CD4-positive, alpha-beta T cell treated with Interleukin-21 for 1 hour (primary cell): ENCODE data around the gene ATG5.
"Not testable (repeated sequence)": the region's sequence is repeated elsewhere in the genome, so short reads cannot be mapped to it uniquely, and the experiment has no call there.

ENCODE experiments used
- DNase-seq: peaks from one replicate; pipeline ENCODE4 v3.0.0-alpha.2; 2020

ATG5 gene

GRCh38 chr6:106309766-106310373, 15.7 kb downstream of the ATG5 start:
- no peak for DNase-seq

GRCh38 chr6:106308985-106309384, 16.6 kb downstream of the ATG5 start:
- no peak for DNase-seq

- DNase-seq: no peak
Observed at GRCh38 chr6:106305740-106306139, 19.8 kb downstream of the ATG5 start.

DNA sequence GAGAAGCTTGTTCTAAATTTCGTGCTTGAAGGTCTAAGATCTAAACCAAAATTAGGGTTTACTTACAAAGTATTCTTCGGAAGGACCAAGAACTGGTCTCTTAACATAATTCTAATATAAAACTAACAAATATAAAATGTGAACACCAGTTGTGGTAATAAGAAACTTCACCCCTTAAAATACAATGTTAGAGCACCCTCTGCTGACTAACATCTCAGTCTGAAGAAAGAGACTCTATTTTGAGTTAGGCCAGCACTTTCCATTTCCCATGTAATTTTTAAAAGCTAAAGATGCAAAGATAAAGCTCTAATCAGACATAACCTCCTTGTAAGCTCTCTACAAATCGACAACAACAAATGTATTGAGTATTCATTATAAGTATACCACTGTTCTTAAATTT, 24.6 kb downstream of the ATG5 start:
- DNase-seq: peak; percentile 50

- no peak for DNase-seq
Observed at GRCh38 chr6:106300020-106300780, 25.4 kb downstream of the ATG5 start.

- DNase-seq: no peak
Observed at GRCh38 chr6:106293116-106293515, 32.4 kb downstream of the ATG5 start.

DNA sequence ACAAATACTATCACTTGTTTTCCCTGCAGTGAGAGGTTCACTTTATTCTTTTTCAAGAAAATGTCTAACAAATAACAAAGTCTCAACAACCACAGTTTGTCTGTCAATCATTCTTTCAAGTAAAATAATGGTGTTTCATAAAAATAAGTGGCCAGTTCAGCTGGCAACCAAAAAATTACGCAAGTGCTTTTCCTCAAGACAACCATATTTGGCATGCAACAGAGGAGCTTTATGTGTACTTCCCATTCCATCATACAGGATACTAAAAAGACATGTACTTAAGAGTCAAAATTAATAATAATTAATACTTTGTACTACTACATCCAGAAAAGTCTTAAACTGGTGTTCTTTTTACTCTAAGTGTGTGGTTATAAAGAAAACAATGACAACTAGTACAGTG, 34.6 kb downstream of the ATG5 start:
- DNase-seq: no peak

DNA sequence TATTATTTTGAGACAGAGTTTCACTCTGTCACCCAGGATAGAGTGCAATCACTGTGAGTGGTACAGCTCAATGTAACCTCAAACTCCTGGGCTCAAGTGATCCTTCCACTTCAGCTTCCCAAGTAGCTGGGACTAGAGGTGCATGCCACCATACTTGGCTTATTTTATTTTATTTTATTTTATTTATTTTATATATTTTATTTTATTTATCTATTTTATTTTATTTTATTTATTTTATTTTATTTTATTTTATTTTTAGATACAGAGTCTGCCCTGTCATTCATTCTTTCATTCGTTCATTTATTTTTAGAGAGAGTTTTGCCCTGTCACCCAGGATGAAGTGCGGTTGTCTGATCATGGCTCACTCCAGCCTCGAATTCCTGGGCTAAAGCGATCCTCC, 35.5 kb downstream of the ATG5 start:
- DNase-seq: no peak

DNA sequence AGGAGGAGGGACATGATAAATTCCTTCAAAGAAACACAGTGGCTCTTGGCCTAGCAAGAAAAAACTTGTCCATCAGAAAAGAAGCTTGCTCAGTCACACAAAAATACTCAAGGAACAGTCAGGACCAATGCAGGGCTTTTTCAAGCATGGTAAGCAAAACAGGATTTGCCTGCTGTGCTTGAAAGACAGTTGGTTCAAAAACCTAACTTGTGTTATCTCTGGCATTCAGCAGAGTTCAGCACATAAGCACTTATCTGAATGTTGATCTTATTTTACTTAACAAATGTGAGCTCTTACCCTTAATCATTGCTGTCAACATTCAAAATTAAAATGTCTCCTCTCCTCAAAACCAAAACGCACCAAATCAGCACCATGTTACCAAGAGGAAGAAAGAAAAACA, 38.3 kb downstream of the ATG5 start:
- no peak for DNase-seq

DNA sequence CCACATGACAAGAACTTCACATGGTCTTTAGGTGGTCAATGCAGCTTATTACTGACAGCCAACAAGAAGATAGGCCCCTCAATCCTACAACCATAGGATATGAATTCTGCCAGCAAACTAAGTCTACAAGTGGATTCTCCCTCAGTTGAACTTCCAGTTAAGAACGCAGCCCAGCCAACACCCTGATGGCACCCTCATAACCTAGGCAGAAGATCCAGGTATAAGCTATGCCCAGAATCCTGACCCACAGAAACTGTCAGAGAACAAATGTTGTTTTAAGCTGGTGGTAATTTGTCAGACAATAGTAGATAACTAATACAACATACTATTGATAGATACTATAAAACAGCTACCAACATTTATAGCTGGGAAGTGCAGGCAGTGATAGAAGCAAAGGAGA, 38.8 kb downstream of the ATG5 start:
- no peak for DNase-seq

DNA sequence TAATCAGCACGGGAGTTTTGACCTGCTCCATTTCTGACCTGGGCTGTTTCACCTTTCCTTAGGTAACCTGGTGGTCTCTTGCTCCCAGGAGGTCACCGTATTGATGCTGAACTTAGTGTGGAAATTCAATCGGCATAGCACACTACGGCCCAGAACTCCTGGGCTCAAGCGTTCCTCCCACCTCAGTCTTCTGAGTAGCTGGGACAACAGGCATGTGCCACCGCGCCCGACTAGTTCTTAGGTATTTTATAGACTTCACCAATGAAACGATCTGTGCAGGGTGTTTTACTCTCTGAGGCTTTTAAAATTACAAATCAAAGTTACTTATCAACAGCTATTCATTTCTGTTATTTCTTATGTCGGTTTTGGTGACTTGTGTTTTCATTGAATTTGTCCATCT, 42.1 kb downstream of the ATG5 start:
- no peak for DNase-seq

DNA sequence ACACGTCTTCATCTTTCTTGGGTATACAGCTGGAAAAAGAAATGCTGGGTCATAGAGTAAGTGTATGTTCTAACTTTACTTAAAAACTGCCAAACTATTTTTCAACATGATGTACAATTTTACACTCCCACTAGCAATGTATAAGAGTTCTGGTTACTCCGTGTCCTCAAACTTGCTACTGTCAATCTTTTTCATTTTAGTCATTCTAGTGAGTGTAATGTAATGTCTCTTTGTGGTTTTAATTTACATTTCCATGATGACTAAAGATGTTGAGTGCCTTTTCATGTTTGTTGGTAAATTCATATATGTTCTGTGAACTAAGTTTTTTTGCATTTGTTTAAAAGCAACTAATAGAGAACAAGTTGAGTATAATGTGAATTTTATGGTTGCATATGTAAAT, 43.9 kb downstream of the ATG5 start:
- DNase-seq: no peak

- DNase-seq: no peak
Observed at GRCh38 chr6:106281088-106281487, 44.5 kb downstream of the ATG5 start.

DNA sequence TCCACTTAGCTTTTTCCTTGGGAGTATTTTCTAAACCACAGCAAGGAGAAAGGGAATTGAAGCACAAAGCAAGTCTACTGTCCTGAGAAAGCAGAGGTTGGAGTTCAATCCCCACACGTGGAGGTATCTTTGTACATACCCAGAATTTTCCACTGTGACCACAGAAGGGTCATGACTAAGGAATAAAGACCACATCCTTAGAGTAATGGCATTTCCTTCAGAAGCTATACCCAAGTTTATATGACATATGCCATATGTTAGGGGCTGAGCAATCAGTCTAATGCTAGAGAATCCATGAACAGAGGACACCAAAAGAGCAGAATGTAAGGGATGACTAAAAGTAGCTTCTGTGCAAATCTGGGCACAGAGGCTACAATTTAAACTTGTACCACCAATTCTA, 46.4 kb downstream of the ATG5 start:
- no peak for DNase-seq

- DNase-seq: no peak
Observed at GRCh38 chr6:106275692-106276091, 49.9 kb downstream of the ATG5 start.

- no peak for DNase-seq
Observed at GRCh38 chr6:106273087-106273486, 52.5 kb downstream of the ATG5 start.

- no peak for DNase-seq
Observed at GRCh38 chr6:106272287-106272686, 53.3 kb downstream of the ATG5 start.

DNA sequence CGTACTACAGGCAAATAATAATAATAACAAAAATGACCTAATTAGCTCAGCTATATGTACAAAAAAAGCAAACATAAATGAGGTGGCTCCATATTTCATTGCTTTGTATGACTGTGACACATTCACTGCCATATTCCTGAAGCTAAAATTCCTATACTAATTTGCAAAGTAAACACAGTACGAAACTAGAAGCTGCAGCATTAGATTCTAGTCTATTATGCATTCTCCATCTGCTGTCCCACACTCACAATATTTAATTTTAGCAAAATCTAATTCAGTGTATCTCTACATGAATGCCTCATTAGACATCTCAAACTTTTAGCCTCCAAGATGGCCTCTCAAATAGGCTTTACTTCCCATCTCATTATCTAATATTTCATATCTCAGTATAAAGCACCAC, 55.1 kb downstream of the ATG5 start:
- no peak for DNase-seq

- DNase-seq: not testable (repeated sequence)
Observed at GRCh38 chr6:106269268-106269919, 56.2 kb downstream of the ATG5 start.

DNA sequence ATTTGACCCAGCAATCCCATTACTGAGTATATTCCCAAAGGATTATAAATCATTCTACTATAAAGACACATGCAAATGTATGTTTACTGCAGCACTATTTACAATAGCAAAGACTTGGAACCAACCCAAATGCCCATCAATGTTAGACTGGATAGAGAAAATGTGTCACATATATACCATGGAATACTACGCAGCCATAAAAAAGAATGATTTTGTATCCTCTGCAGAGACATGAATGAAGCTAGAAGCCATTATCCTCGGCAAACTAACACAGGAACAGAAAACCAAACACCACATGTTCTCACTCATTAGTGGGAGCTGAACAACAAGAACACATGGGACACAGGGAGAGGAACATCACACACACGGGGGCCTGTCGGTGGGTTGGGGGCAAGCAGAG, 57.1 kb downstream of the ATG5 start:
- DNase-seq: not testable (repeated sequence)

DNA sequence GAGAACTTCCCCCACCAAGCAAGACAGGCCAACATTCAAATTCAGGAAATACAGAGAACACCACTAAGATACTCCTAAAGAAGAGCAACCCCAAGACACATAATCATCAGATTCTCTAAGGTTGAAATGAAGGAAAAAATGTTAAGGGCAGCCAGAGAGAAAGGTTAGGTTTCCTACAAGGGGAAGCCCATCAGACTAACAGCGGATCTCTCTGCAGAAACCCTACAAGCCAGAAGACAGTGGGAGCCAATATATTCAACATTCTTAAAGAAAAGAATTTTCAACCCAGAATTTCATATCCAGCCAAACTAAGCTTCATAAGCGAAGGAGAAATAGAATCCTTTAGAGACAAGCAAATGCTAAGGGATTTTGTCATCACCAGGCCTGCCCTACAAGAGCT, 61.1 kb downstream of the ATG5 start:
- not testable (repeated sequence) for DNase-seq

GRCh38 chr6:106259748-106260147, 65.8 kb downstream of the ATG5 start:
- not testable (repeated sequence) for DNase-seq

DNA sequence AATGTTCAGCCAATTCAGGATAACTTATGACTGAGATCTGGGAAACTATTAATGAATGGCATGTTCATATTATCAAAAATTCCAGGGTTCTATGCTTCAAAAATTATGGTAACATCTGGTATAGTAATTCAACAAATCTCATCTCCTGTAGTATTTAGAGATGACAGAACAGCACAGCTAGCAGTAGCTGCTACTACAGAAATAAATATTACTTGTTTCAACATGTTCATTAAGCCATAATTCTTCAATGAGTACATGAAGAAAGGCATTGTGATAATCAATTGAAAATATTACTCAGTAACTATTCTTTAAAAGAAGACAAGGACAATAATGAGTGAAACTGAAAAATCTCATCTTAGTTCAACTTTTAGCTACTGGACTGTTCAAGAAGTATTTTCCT, 66.8 kb downstream of the ATG5 start:
- no peak for DNase-seq

DNA sequence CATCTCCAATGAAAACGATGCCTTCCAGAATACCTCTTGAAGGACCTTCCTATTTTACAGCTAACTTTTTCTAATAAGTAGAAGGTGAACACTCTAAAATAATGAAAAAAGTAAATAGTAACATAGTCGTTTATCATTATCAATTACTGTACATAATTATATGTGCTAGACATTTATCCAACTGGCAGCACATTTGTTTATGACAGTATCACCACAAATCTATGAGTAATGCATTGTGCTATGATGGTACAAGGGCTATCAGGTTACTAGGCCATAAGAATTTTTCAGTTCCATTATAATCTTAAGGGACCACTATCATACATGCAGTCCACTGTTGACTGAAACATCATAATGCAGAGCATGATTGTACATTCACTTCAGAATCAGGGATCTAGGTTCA, 68.4 kb downstream of the ATG5 start:
- DNase-seq: no peak
